NOMO-1 treated with DMSO at 0.1 percent for 48 hours (cell line): ENCODE results near the gene RMDN2.
A peak's percentile ranks its signal among the peaks of the same experiment; 100 is the strongest.
"Not testable (repeated sequence)": the region's sequence is repeated elsewhere in the genome, so short reads cannot be mapped to it uniquely, and the experiment has no call there.

Experiments used
- DNase-seq: peaks from one replicate; lab custom pipeline; 2025; ENCODE audit not compliant: unreplicated experiment; lab: John Stamatoyannopoulos, UW

RMDN2 gene

GRCh38 chr2:37987098-37987775 is 62.1 kb downstream of the RMDN2 start:
- DNase-seq, result no peak

- DNase-seq, result no peak
These were observed 67.5 kb downstream of the RMDN2 start for GRCh38 chr2:37992601-37993000.

- peak; percentile 13 for DNase-seq
These were observed 68.1 kb downstream of the RMDN2 start for GRCh38 chr2:37993143-37993542.

GRCh38 chr2:37997629-37998028 is 72.5 kb downstream of the RMDN2 start:
- DNase-seq, result no peak

- DNase-seq, result no peak
These were observed 75.6 kb downstream of the RMDN2 start for GRCh38 chr2:38000485-38001222.

- DNase-seq, result not testable (repeated sequence)
These were observed 85.1 kb downstream of the RMDN2 start for GRCh38 chr2:38010187-38010586.

GRCh38 chr2:38010995-38011394 is 85.9 kb downstream of the RMDN2 start:
- no peak for DNase-seq

GRCh38 chr2:38013158-38013752 is 88.2 kb downstream of the RMDN2 start:
- DNase-seq, result no peak

- no peak for DNase-seq
These were observed 91.1 kb downstream of the RMDN2 start for GRCh38 chr2:38016219-38016618.

- no peak for DNase-seq
These were observed 92.7 kb downstream of the RMDN2 start for GRCh38 chr2:38017836-38018235.

GRCh38 chr2:38020359-38021069 is 95.4 kb downstream of the RMDN2 start:
- not testable (repeated sequence) for DNase-seq

- no peak for DNase-seq
These were observed 96.5 kb downstream of the RMDN2 start for GRCh38 chr2:38021589-38021988.

GRCh38 chr2:38026846-38027245 is 101.8 kb downstream of the RMDN2 start:
- DNase-seq, result no peak

GRCh38 chr2:38028829-38029228 is 103.7 kb downstream of the RMDN2 start:
- DNase-seq, result no peak

- no peak for DNase-seq
These were observed 104.4 kb downstream of the RMDN2 start for GRCh38 chr2:38029512-38029911.

GRCh38 chr2:38030635-38031355 is 105.7 kb downstream of the RMDN2 start:
- DNase-seq, result no peak

GRCh38 chr2:38032946-38033345 is 107.9 kb downstream of the RMDN2 start:
- no peak for DNase-seq

GRCh38 chr2:38033646-38034045 is 108.6 kb downstream of the RMDN2 start:
- DNase-seq, result no peak

GRCh38 chr2:38035968-38036367 is 110.9 kb downstream of the RMDN2 start:
- DNase-seq, result no peak

- DNase-seq, result no peak
These were observed 112.2 kb downstream of the RMDN2 start for GRCh38 chr2:38037325-38037724.
